ENCODE results near the gene P2RY11.

Gene P2RY11, protein sequence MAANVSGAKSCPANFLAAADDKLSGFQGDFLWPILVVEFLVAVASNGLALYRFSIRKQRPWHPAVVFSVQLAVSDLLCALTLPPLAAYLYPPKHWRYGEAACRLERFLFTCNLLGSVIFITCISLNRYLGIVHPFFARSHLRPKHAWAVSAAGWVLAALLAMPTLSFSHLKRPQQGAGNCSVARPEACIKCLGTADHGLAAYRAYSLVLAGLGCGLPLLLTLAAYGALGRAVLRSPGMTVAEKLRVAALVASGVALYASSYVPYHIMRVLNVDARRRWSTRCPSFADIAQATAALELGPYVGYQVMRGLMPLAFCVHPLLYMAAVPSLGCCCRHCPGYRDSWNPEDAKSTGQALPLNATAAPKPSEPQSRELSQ

DNA sequence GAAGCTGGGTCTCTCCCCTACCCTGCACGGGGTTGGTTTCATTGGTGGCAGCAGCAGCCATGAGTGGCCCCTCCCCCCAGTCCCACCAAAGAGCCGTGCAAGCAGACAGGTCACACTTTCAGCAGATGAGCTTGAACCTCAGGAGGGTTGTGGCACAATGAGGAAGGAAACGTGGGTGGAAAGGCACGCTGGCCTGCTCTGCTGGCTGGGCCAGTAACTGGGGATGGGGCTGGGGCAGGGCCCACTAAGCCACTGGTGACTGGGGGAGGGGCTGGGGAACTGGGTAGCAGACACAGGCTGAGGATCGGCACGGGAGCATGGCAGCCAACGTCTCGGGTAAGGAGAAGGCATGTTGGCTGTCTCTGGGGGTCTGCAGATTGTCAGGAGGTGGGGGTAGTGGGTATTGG is at the start of gene P2RY11:
Gene P2RY11, plus strand, starts transcription at position 289 of the 407 bp plus-strand sequence. Its CDS starts 29 bp downstream, at position 318.
- no peak for DNase-seq (ENCODE audit: low read depth)

DNA sequence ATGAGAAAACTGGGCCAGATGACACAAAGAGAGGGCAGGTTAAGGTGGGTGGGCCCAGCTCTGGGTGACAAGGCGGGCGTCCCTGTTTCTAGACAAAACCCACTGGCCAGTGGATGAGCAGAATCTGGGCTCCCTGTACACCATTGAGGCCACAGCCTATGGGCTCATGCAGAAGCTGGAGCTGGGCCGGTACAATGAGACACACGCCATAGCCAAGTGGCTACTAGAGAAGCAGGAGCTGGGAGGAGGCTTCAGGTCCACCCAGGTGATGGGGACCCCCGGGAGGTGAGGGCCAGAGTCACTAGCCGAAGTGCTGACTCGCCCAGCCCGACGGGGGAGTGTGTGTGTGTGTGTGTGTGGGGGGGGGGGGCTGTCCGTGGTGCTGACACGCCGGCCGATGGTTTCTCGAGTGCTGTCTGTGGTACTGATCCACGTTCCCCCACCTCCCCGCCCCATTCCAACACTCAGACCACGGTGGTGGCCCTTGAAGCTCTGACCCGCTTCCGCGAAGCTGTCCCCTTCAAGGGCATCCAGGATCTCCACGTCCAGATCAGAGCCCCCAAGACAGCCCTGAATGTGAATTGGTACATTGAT is 49.7 kb upstream of the P2RY11 start:
- no peak for DNase-seq (ENCODE audit: low read depth)

DNA sequence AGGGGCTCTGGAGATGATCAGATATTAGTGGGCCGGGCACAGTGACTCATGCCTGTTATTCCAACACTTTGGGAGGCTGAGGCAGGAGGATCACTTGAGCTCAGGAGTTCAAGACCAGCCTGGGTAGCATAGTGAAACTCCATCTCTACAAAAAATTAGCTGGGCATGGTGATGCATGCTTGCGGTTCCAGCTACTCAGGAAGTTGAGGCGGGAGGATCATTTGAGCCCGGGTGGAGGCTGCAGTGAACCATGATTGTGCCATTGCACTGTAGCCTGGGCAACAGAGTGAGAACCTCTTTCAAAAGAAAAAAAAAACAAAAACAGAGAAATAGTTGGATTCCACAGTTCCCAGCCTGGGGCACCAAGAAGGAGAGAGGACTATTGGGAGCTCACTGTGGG is 43.3 kb upstream of the P2RY11 start:
- DNase-seq (ENCODE audit: low read depth), result no peak

DNA sequence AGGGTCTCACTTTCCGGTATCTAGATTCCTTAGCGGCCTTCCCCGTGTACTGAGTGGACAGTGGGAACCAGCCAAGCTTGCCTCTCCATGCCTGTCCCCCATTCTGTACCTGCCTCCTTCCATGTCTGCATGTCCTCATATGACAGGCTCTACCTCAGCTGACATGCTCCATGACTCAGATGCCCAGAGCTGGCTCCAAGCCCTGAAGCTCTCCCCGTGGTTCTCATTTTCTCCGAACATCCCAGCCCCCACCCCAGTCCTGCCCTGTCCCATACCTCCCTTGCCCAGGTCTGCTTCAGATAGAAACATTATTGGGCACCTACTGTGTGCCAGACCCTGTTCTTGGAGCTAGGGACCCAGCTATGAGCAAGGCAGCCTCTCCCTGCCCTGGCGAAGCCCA is 42.4 kb upstream of the P2RY11 start:
- no peak for DNase-seq (ENCODE audit: low read depth)

DNA sequence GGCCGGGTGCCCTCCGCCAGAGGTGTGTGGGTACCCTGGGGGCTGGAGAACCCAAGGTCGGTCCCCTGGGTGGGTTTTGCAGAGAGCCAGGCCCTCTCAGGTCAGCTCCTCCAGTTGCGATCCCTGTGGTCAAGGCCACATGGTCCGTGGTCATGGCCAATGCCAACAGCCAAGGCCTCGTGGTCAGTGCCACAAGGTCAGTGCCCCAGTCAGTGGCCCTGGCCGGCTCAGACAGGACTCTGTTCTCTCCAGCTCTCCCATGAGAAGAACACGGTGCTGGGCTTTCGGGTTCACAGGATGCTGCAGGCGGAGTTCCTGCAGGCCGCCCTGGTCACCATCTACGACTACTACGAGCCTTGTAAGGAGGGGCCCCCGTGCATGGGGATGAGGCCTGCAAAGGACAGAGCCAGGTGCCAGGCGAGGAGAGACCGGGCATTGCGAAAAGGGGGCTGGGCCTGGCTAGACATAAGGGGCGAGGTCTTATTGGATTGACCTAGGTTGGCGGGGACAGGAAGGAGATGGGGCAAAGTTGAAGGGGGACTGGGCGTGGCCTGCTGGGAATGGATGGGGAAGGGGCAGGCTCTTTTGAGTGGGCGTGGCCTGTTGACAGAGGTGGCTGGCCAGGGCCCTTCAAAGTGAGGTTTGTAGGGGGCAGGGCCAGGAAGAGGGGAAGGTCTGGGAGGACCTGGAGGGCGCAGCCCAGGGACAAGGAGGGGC is 40.6 kb upstream of the P2RY11 start:
- no peak for DNase-seq (ENCODE audit: low read depth)

DNA sequence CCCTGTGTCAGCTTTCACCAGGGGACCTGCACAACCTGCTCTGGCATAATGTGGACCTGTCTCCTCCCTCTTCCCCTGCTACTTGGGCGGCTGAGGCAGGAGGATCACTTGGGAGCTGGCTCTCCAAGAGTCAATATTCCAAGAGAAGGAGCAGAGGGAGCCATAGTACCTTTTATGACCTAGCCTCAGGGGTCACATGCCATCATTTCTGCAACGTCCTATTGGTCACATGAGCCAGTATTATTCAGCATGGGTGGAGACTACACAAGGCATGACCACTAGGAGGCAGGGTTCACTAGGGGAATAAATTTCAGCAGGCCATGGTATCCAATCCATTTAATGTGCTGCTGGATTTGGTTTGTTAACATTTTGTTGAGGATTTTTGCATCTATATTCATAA is 37.3 kb upstream of the P2RY11 start:
- DNase-seq (ENCODE audit: low read depth), result no peak

DNA sequence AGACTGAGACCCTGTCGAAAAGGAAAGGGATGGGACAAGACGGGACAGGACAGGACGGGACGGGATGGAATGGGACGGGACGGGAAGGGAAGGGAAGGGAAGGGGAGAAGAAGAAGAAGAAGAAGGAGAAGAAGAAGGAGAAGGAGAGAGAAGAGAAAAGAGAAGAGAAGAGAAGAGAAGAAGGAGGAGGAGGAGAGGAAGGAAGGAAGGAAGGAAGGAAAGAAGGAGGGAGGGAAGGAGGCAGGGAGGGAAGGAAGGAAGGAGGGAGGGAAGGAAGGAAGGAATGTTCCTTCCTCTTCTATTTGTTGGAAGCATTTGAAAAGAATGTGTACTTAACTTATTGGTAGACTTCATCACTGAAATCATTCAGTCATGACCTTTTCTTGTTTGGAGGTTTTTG is 35.0 kb upstream of the P2RY11 start:
- no peak for DNase-seq (ENCODE audit: low read depth)

DNA sequence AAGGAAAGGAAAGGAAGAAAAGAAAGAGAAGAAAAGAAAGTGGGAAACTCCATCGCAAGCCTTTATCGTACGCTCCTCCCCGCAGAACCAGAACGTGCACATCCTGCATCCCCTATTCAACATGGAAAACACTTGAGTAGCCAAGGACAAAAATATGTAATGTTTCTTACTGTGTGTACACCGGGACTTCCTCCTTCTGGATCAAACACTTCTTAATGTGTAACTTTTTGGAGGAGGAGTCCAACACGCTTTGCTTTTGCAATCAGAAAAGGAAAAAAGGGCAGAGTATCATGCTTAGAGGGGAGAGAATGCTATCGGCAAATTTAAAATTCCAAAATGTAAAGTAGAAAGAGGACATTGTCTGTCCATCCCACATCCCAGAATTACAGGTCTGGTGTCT is 33.2 kb upstream of the P2RY11 start:
- DNase-seq (ENCODE audit: low read depth), result no peak

DNA sequence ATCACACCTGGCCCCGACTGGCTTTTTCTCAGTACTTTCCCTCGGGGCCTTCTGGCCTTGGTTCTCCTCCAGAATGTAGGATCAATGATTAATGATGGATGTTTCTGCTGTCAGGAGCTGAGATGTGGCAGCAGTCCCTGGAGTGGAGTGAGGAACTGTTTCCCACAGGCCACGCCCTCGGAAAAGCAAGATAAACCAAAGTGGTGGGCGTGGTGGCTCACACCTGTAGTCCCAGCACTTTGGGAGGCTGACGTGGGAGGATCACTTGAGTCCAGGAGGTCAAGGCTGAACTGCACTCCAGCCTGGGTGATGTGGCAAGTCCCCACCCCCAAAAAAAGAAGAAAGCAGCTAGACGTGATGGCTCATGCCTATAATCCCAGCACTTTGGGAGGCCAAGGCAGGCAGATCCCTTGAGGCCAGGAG is 32.5 kb upstream of the P2RY11 start:
- DNase-seq (ENCODE audit: low read depth), result no peak

DNA sequence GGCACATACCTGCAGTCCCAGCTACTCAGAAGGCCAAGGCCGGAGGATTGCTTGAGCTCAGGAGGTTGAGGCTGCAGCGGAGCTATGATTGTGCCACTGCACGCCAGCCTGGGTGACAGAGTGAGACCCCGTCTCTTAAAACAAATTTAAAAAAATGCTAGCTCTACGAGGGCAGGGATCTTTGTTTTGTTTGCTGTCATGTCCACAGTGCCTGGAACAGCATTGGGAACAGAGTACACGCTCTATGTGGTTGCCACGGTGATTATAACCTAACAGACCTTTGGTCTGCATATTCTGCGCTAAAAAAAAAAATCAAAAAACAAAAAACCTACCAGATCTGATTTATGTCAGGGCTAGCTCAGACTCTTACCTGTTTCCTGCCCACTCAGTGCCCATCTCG is 27.6 kb upstream of the P2RY11 start:
- no peak for DNase-seq (ENCODE audit: low read depth)

DNA sequence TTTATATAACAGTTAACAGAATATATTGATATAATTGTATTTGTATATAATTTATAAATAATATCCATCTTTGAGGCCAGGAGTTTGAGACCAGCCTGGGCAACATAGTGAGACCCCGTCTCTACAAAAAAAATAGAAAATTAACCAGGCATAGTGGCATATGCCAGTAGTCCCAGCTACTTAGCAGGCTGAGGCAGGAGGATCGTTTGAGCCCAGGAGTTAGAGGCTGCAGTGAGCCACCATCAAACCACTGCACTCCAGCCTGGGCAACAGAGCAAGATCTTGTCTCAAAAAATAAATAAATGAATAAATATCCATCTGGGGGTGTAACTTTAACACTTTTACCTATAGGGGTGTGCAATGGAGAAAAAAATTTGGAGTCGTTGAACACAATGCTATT is 26.7 kb upstream of the P2RY11 start:
- no peak for DNase-seq (ENCODE audit: low read depth)

DNA sequence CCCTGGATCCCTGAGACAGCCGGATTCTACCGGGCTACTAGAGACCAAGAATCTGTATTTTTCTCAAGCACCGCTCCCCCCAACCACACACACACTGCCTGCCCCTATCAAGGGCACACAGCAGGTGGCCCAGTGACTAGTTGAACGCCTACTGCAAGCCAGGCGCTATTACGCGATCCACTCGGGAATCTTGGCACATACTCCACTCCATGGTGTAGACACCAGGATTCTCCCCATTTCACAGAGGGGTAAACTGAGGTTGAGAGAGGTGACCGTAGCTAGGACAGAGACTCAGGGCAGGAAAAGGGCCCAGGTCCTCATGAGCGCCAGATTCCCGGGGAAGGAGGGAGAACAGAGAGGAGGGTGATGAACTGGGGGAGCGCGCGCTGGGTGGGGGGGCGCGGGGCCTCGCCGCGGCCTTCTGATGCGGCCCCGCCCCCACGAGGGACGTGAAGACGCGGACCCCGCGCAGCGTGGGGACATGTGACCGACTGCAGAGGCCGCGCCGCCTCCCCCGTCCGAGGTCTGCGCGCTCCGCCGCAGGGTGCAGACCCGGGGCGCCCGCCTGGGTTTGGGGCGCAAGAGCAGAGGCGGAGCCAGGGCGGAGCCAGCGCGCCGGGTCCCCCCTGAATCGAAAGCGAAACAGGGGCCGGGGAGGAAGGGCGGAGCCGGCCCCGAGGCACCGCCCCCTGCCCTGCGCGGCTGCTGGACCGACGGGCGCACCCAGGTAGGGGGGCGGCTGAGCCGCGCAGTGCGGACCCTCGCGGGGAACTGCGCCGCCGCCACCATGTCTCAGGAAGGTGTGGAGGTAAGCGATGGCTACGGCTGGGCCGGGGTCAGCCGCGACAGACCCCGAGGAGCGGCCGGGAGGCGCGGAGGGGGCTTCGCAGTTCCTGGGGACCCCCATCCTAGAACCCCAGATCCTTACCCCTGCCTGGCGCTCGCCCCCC is 25.6 kb upstream of the P2RY11 start, which contains the start of gene SHFL:
Gene SHFL, plus strand, starts transcription at position 677 of the 950 bp plus-strand sequence. Its CDS starts 111 bp downstream, at position 788.
- DNase-seq (ENCODE audit: low read depth), result peak; percentile 78

DNA sequence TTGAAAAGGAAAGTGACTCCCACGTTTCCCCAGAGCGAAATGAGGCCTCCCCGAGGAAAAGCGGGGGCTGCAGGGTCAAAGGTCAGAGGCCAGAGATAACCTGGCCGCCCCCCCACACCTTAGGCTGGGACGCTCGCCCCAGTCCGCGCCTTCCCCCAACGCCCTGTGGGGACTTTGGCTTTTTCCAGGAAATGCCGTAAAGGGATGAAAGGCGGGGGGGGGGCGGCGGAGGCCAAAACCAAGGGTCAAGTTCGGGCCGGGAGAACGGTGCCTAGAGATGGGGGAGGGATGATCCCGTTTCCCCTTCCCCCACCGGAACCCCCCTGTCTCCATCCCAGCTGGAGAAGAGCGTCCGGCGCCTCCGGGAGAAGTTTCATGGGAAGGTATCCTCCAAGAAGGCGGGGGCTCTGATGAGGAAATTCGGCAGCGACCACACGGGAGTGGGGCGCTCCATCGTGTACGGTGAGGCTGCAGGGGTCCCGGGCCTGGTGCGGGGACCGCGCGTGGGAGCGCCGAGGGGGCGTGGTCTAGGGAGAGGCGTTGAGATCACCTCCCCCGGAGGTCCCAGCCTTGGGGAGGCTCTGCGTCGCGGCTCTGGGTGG is 24.8 kb upstream of the P2RY11 start:
- peak; percentile 50 for DNase-seq (ENCODE audit: low read depth)

DNA sequence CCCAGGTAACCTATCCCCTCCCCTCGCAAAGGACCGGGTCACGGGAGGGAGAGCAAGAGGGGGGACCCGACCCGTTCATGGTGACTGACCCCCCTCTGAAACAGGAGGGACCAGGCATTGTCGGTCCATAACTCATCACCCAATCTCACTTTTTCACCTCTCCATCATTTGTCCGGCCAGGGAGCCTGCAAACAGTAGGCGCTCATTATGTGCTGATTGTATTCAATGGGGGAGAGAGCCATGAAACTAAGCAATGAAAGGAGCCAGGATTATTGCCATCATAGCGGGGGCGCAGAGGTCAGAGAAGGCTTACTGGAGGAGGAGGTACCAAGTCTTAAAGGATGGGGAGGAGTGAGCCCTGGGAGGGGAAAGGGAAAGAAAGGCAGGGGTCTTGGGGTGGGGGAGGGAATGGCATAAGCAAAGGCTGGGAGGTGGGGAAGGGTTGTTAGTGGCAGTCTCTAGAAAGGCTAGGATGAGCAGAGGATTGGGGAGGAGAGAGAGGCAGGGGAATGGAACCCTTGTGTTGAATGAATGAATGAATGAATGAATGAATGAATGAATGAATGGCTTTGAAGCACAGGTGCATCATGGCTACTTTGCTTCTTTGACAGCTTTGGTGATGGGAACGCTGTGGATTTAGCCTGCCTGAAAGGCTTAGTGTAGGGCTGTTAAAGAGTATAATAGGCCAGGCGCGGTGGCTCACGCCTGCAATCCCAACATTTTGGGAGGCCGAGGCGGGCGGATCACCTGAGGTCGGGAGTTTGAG is 24.0 kb upstream of the P2RY11 start:
- DNase-seq (ENCODE audit: low read depth), result no peak

DNA sequence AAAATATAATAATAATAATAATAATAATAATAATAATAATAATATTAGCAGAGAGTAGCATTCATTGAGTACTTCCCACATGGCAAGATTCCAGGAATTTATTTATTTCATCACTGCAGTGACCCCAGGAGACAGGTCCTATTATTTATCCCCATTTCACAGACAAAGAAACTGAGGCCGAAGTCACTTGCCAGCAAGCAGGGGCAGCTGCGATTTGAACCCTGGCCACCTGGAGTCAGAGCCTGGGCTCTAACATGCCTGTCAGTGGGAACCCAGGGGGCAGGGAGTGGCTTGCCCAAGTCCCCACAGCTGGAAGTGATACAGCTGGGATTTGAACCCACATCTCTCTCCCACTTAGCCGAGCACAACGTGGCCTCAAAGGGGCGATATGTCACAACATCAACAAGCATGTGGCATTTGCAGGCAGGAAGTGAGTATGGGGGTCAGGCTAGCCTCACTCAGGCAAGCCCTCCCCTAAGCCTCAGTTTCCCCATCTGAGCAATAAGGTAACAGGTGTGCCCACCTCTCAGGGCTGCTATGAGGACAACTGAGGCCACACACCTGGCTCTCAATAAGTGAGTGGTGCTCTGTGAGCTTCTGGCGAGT is 22.4 kb upstream of the P2RY11 start:
- no peak for DNase-seq (ENCODE audit: low read depth)

DNA sequence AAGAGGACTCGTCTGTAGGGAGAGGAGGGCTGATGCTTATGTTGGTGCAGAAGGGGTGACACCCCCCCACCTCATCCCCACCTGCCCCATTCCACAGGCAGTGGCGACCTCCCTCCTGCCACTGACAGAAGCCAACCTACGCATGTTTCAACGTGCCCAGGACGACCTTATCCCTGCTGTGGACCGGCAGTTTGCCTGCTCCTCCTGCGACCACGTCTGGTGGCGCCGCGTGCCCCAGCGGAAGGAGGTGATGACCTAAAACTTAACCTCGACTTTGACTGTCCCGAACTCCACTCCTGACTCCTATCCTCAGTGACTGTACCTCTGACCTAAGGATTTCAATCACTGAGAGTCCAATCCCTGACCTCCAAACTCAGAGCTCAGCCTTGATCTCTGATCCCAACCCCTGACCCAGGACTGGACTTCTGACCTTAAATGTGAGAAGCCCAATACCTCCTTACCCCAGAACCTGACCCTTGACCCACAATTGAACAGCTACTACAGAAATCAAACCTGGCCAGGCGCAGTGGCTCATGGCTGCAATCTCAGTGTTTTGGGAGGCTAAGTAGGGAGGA is 21.6 kb upstream of the P2RY11 start:
- no peak for DNase-seq (ENCODE audit: low read depth)

DNA sequence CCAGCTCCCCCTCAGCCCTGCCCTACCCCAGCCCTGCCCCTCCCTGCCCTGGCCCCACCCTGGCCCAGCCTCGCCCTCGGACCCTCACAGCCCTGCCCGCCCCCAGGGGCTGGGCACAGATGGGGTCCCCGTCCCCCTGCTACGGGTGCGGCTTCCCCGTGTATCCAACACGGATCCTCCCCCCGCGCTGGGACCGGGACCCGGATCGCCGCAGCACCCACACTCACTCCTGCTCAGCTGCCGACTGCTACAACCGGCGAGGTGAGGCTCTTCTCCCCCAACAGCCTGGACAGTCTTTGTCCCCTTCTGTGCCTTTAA is 20.2 kb upstream of the P2RY11 start:
- no peak for DNase-seq (ENCODE audit: low read depth)

DNA sequence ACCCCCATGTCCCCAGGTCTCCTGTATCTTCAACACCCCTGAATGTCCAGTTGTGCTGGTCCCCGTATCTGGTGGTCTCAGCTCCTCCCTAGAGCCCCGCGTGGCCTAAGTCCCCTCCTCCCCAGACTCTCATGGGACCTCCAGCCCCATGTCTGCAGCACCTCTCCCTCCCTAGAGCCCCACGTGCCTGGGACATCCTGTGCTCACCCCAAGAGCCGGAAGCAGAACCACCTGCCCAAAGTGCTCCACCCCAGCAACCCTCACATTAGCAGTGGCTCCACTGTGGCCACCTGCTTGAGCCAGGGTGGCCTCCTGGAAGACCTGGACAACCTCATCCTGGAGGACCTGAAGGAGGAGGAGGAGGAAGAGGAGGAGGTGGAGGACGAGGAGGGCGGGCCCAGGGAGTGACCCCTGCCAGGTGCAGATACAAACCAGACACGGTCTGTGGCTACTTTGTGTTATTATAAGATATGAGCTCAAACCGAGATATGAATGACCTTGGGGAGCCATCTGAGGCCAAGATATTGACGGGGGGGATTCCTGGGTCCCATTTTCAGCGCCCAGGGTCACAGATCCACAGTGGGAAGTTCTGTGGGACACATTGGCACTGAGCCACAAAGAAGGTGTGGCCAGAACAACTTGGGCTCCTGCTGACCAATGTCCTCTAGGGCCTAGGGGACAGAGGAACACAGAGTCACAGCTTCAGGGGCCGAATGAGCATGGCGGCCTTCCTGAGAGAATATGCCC is 19.4 kb upstream of the P2RY11 start:
- DNase-seq (ENCODE audit: low read depth), result no peak

DNA sequence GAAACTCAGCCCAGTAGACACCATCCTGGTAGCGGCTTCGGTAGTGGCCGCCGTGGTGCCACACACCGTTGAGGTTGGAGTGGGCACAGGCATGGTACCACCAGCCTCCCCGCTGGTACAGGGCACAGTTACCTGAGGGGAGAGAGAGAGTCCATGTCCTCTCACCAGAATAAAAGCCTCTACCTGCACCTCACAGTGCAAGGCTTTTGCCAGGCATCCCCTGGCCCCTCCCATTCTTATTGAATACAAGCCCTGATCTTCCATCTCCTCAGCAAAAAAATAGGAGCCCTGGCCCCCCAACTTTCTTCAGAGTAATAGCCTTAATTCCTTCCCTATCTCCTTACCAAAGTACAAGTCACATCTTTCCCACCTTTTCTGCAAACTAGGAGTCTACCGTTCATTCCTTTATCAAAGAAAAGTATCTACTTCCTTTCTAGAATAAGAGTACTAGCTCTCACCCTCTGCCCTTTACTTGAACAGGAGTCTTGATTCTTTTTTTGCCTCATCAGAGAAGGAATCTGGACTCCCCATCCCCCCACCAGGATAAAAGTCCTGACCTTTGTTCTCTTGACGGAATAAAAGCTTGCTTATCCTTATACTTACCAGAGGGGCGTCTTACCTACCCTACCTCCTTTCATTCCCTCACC is 18.7 kb upstream of the P2RY11 start:
- no peak for DNase-seq (ENCODE audit: low read depth)

Data from stimulated activated CD8-positive, alpha-beta memory T cell treated with anti-CD3 and anti-CD28 coated beads, Interleukin-12 subunit alpha, Interleukin-12 subunit beta, amount 100 ng/mL, for 4 hours (primary cell).